WTC11 (cell line): Measurements from ENCODE around the gene ALK. TPM values are rescaled to one million over a fixed set of nuclear protein-coding genes. Genes with fewer than 3 reads are reported as not detected.

Source experiments
- ATAC-seq: fragments of 200-7000 bp; cut with Tn5 transposase; 2 replicates; pipeline ENCODE4 v1.10.0; 2021; ENCODE audit warnings: mild to moderate bottlenecking, moderate library complexity
- CTCF ChIA-PET: fragments of 300-600 bp; sonication (Branson Sonifier 250); formaldehyde crosslinking; loops from one replicate; lab custom pipeline; 2021; ENCODE audit warnings: antibody characterized with exemption; lab: Charles Lee
- POLR2A ChIA-PET: fragments of 350-600 bp; sonication (Branson Sonifier 250); formaldehyde crosslinking; loops from one replicate; lab custom pipeline; 2021; ENCODE audit warnings: antibody characterized with exemption; lab: Charles Lee
- DNase-seq: peaks from one replicate; pipeline ENCODE4 v3.0.0; 2021; ENCODE audit warnings: low spot score
- H3K27ac Mint-ChIP-seq: 2 replicates; pipeline ENCODE4 v1.8.0; 2021; ENCODE audit warnings: mixed read lengths
- H3K27me3 Mint-ChIP-seq: 2 replicates; pipeline ENCODE4 v1.8.0; 2021; ENCODE audit warnings: low read depth, mild to moderate bottlenecking, moderate library complexity, mixed read lengths
- H3K36me3 Mint-ChIP-seq: 2 replicates; pipeline ENCODE4 v1.8.0; 2021; ENCODE audit warnings: mixed read lengths
- H3K4me1 Mint-ChIP-seq: 2 replicates; pipeline ENCODE4 v1.8.0; 2022; ENCODE audit warnings: mixed read lengths
- H3K4me3 Mint-ChIP-seq: 2 replicates; pipeline ENCODE4 v1.8.0; 2021; ENCODE audit warnings: mild to moderate bottlenecking, moderate library complexity, mixed read lengths
- H3K9me3 Mint-ChIP-seq: 2 replicates; pipeline ENCODE4 v1.8.0; 2021; ENCODE audit warnings: mixed read lengths
- ATF1 ChIP-seq: sonication (generic); formaldehyde crosslinking; IDR thresholded peaks from 2 replicates; pipeline ENCODE4 v1.8.1; 2023; ENCODE audit warnings: mild to moderate bottlenecking, moderate library complexity, missing genetic modification reagents
- FOXJ3 ChIP-seq: sonication (generic); formaldehyde crosslinking; IDR thresholded peaks from 2 replicates; pipeline ENCODE4 v1.9.0; 2021; ENCODE audit warnings: missing genetic modification reagents, mild to moderate bottlenecking, borderline replicate concordance
- FOXP4 ChIP-seq: sonication (generic); formaldehyde crosslinking; IDR thresholded peaks from 2 replicates; pipeline ENCODE4 v1.8.0; 2022; ENCODE audit warnings: mild to moderate bottlenecking, missing genetic modification reagents
- HMGXB4 ChIP-seq: sonication (generic); formaldehyde crosslinking; IDR thresholded peaks from 2 replicates; pipeline ENCODE4 v1.8.1; 2023; ENCODE audit warnings: mild to moderate bottlenecking, moderate library complexity, missing genetic modification reagents
- IRF1 ChIP-seq: sonication (generic); formaldehyde crosslinking; IDR thresholded peaks from 2 replicates; pipeline ENCODE4 v1.8.0; 2023; ENCODE audit warnings: missing genetic modification reagents
- MAX ChIP-seq: sonication (generic); formaldehyde crosslinking; IDR thresholded peaks from 2 replicates; pipeline ENCODE4 v1.8.0; 2022; ENCODE audit warnings: mild to moderate bottlenecking, missing genetic modification reagents
- MLX ChIP-seq: sonication (generic); formaldehyde crosslinking; IDR thresholded peaks from 2 replicates; pipeline ENCODE4 v1.8.1; 2023; ENCODE audit warnings: mild to moderate bottlenecking, missing genetic modification reagents, moderate library complexity
- NFE2L1 ChIP-seq: sonication (generic); formaldehyde crosslinking; IDR thresholded peaks from 2 replicates; pipeline ENCODE4 v1.8.1; 2023; ENCODE audit warnings: missing genetic modification reagents
- NR3C1 ChIP-seq: sonication (generic); formaldehyde crosslinking; conservative IDR thresholded peaks from 2 replicates; pipeline ENCODE4 v1.8.1; 2023; ENCODE audit warnings: low read depth, mild to moderate bottlenecking, missing genetic modification reagents
- OVOL2 ChIP-seq: fragments of 250-450 bp; sonication (Bioruptor Pico); IDR thresholded peaks from 2 replicates; pipeline ENCODE4 v1.9.0; 2021; ENCODE audit warnings: mild to moderate bottlenecking, borderline replicate concordance
- PRDM15 ChIP-seq: sonication (generic); formaldehyde crosslinking; IDR thresholded peaks from 2 replicates; pipeline ENCODE4 v1.8.0; 2022; ENCODE audit warnings: missing genetic modification reagents
- USF1 ChIP-seq: sonication (generic); formaldehyde crosslinking; IDR thresholded peaks from 2 replicates; pipeline ENCODE4 v1.8.0; 2022; ENCODE audit warnings: mild to moderate bottlenecking, missing genetic modification reagents
- USF2 ChIP-seq: sonication (generic); formaldehyde crosslinking; IDR thresholded peaks from 2 replicates; pipeline ENCODE4 v1.8.1; 2023; ENCODE audit warnings: mild to moderate bottlenecking, missing genetic modification reagents, moderate library complexity
- ZBTB21 ChIP-seq: sonication (generic); formaldehyde crosslinking; IDR thresholded peaks from 2 replicates; pipeline ENCODE4 v1.8.1; 2023; ENCODE audit warnings: mild to moderate bottlenecking, missing genetic modification reagents, borderline replicate concordance
- ZNF317 ChIP-seq: sonication (generic); formaldehyde crosslinking; IDR thresholded peaks from 2 replicates; pipeline ENCODE4 v1.8.1; 2023; ENCODE audit warnings: low read depth, mild to moderate bottlenecking, moderate library complexity, missing genetic modification reagents, borderline replicate concordance
- ZSCAN18 ChIP-seq: fragments of 250-450 bp; sonication (Bioruptor Pico); IDR thresholded peaks from 2 replicates; pipeline ENCODE4 v2.1.2; 2022; ENCODE audit warnings: mild to moderate bottlenecking, moderate library complexity
- total RNA-seq: library from RNA; stranded (reverse); gene quantifications from 3 replicates; pipeline ENCODE4 v1.2.3, GENCODE V29; 2021

Gene ALK
- total RNA-seq, 1 experiment from 2014 or later = not detected

GRCh38 chr2:29663268-29663667 is 258.1 kb downstream of the ALK start (continued):
- no peak for TF ChIP-seq HMGXB4

GRCh38 chr2:29662861-29663260 is 258.5 kb downstream of the ALK start:
- POLR2A ChIA-PET = no interaction called here
- no peaks in the 10 kb centered on the region for H3K36me3 Mint-ChIP-seq
- TF ChIP-seq USF2 = no peak
- no peak for TF ChIP-seq ZSCAN18 (CRISPR knock-in tag)
- TF ChIP-seq NFE2L1 (CRISPR knock-in tag) = no peak
- no peak for TF ChIP-seq FOXJ3
- no peak for TF ChIP-seq OVOL2 (CRISPR knock-in tag)
- TF ChIP-seq ATF1 = no peak
- no peak for TF ChIP-seq IRF1 (CRISPR knock-in tag)
- no peak for TF ChIP-seq ZBTB21 (CRISPR knock-in tag)
- TF ChIP-seq MAX (CRISPR knock-in tag) = no peak
- no peak for TF ChIP-seq ZNF317
- no peak for TF ChIP-seq HMGXB4
- TF ChIP-seq FOXP4 (CRISPR knock-in tag) = no peak
- TF ChIP-seq, all 79 proteins: peak for 0
- peaks cover 7% of the 10 kb centered on the region for H3K9me3 Mint-ChIP-seq
- CTCF ChIA-PET = no interaction called here
- H3K4me1 Mint-ChIP-seq = no peaks in the 10 kb centered on the region
- no peak for DNase-seq
- no peak overlapping the region for H3K4me3 Mint-ChIP-seq
- no peak overlapping the region for H3K27ac Mint-ChIP-seq
- no peak for ATAC-seq
- no peaks in the 10 kb centered on the region for H3K27me3 Mint-ChIP-seq

GRCh38 chr2:29660201-29660600 is 261.2 kb downstream of the ALK start:
- H3K27me3 Mint-ChIP-seq = no peaks in the 10 kb centered on the region
- DNase-seq (no peak), ATAC-seq (no peak)
- no peaks in the 10 kb centered on the region for H3K9me3 Mint-ChIP-seq
- no peaks in the 10 kb centered on the region for H3K36me3 Mint-ChIP-seq
- ChIA-PET POLR2A (no interaction called here), CTCF (no interaction called here)
- H3K27ac Mint-ChIP-seq = no peak overlapping the region
- H3K4me1 Mint-ChIP-seq = no peaks in the 10 kb centered on the region
- H3K4me3 Mint-ChIP-seq = no peak overlapping the region
- TF ChIP-seq PRDM15 = no peak
- no peak for TF ChIP-seq NR3C1 (CRISPR knock-in tag)
- TF ChIP-seq MLX (CRISPR knock-in tag) = no peak
- no peak for TF ChIP-seq USF1
